ENCODE results near the gene LARP4B.

DNA sequence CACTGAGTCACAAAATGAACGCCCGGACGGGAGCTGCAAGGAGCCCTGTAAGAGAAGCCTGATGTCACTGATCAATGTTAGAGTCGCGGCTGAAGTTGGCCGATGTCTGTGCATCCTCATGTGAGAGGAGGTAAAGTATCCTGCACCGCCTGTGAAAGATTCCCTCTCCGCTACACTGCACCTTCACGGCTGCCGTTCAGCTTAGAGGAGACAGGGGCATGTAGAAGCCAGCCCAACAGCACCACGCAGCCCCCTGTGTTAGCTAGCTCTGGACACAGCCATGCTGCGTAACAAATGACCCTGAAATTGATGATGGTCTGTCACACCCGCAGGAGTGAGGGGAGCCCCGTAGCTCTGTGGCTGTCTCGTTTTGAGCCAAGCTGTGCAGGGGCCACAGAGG lies 160.5 kb downstream of the LARP4B start:
- TF ChIP-seq, protein P1, sequence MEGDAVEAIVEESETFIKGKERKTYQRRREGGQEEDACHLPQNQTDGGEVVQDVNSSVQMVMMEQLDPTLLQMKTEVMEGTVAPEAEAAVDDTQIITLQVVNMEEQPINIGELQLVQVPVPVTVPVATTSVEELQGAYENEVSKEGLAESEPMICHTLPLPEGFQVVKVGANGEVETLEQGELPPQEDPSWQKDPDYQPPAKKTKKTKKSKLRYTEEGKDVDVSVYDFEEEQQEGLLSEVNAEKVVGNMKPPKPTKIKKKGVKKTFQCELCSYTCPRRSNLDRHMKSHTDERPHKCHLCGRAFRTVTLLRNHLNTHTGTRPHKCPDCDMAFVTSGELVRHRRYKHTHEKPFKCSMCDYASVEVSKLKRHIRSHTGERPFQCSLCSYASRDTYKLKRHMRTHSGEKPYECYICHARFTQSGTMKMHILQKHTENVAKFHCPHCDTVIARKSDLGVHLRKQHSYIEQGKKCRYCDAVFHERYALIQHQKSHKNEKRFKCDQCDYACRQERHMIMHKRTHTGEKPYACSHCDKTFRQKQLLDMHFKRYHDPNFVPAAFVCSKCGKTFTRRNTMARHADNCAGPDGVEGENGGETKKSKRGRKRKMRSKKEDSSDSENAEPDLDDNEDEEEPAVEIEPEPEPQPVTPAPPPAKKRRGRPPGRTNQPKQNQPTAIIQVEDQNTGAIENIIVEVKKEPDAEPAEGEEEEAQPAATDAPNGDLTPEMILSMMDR (IDR thresholded peaks at IDR 0.05), result no peak
- TF ChIP-seq POLR2A (IDR thresholded peaks at IDR 0.05), result no peak

All from uterus (tissue), 2 donors.